IMR-90 (cell line): ENCODE measurements around the gene ZNF670. TPM values are rescaled to one million over a fixed set of nuclear protein-coding genes. Genes with fewer than 3 reads are reported as not detected.

Experiments
- ATAC-seq: fragments of 200-7000 bp; cut with Tn5 transposase; 2 replicates; pipeline ENCODE4 v1.9.1; 2020; ENCODE audit warnings: low read depth, mild to moderate bottlenecking, moderate library complexity
- BruUV-seq: library from RNA; stranded (reverse); fragments of 400-500 nt; replicated peaks from 2 replicates; lab custom pipeline; 2021; lab: Mats Ljungman, UMichigan
- CTCF ChIA-PET: fragments of 300-600 bp; formaldehyde crosslinking; extraction: SDS; loops from one replicate; lab custom pipeline; 2021; ENCODE audit warnings: antibody characterized with exemption; lab: Yijun Ruan, JAX
- POLR2A ChIA-PET: fragments of 300-600 bp; sonication (Branson Sonifier 250); formaldehyde crosslinking; loops from one replicate; lab custom pipeline; 2022; ENCODE audit warnings: antibody characterized with exemption; ENCODE audit not compliant: unreplicated experiment; lab: Charles Lee
- DNase-seq: peaks from one replicate; pipeline ENCODE4 v3.0.0; 2013
- H2AFZ ChIP-seq: replicated peaks from 2 replicates; pipeline ENCODE3; 2013; ENCODE audit warnings: low read length, mild to moderate bottlenecking; ENCODE audit not compliant: poor library complexity
- H2AK5ac ChIP-seq: 2 replicates; pipeline ENCODE4 v1.6.1; 2013; ENCODE audit warnings: low read depth, low read length, inconsistent platforms
- H2AK9ac ChIP-seq: replicated peaks from 2 replicates; pipeline ENCODE3; 2013; ENCODE audit warnings: mild to moderate bottlenecking, low read depth, low read length, moderate library complexity; ENCODE audit not compliant: poor library complexity
- H2BK120ac ChIP-seq: 2 replicates; pipeline ENCODE4 v1.6.1; 2013; ENCODE audit warnings: low read depth, low read length, inconsistent platforms
- H2BK15ac ChIP-seq: 3 replicates; pipeline ENCODE4 v1.6.1; 2013; ENCODE audit warnings: low read depth, low read length, inconsistent platforms
- H2BK20ac ChIP-seq: 2 replicates; pipeline ENCODE4 v1.6.1; 2013; ENCODE audit warnings: low read depth, mild to moderate bottlenecking, inconsistent platforms, low read length, moderate library complexity
- H2BK5ac ChIP-seq: 2 replicates; pipeline ENCODE4 v1.6.1; 2013; ENCODE audit warnings: mild to moderate bottlenecking, low read depth, low read length, inconsistent platforms; ENCODE audit not compliant: poor library complexity, severe bottlenecking
- H3K14ac ChIP-seq: replicated peaks from 2 replicates; pipeline ENCODE4 v1.6.1; 2013; ENCODE audit warnings: low read depth, low read length, inconsistent platforms
- H3K18ac ChIP-seq: 2 replicates; pipeline ENCODE4 v1.6.1; 2013; ENCODE audit warnings: low read depth, low read length, control low read depth
- H3K23ac ChIP-seq: 2 replicates; pipeline ENCODE4 v1.6.1; 2013; ENCODE audit warnings: low read depth, low read length, inconsistent platforms
- H3K27ac ChIP-seq: 2 replicates; pipeline ENCODE4 v1.5.1; 2013; ENCODE audit warnings: mild to moderate bottlenecking, control low read depth, low read length; ENCODE audit not compliant: insufficient read depth
- H3K27me3 ChIP-seq: 2 replicates; pipeline ENCODE4 v1.6.1; 2013; ENCODE audit warnings: low read length; ENCODE audit not compliant: control insufficient read depth, insufficient read depth
- H3K36me3 ChIP-seq: 2 replicates; pipeline ENCODE4 v1.6.1; 2013; ENCODE audit warnings: low read length, mixed read lengths; ENCODE audit not compliant: control insufficient read depth, insufficient read depth
- H3K4ac ChIP-seq: 2 replicates; pipeline ENCODE4 v1.6.1; 2013; ENCODE audit warnings: low read depth, low read length, inconsistent platforms
- H3K4me1 ChIP-seq: 2 replicates; pipeline ENCODE4 v1.6.1; 2013; ENCODE audit warnings: low read length, mixed read lengths; ENCODE audit not compliant: control insufficient read depth, insufficient read depth
- H3K4me2 ChIP-seq: 2 replicates; pipeline ENCODE4 v1.6.1; 2013; ENCODE audit warnings: low read depth, mild to moderate bottlenecking, control low read depth, low read length, moderate library complexity
- H3K4me3 ChIP-seq: 2 replicates; pipeline ENCODE4 v1.5.1; 2013; ENCODE audit warnings: low read depth, mild to moderate bottlenecking, control low read depth, low read length, moderate library complexity; ENCODE audit not compliant: insufficient read depth
- H3K56ac ChIP-seq: 2 replicates; pipeline ENCODE4 v1.6.1; 2013; ENCODE audit warnings: low read length, inconsistent platforms; ENCODE audit not compliant: insufficient read depth; ENCODE audit errors: extremely low read depth
- H3K79me1 ChIP-seq, 2 experiments: 2 replicates each; pipeline ENCODE4 v1.6.1; 2013; ENCODE audit warnings: low read length in 2 of 2, inconsistent platforms in 1 of 2, low read depth in 1 of 2
- H3K9ac ChIP-seq: 2 replicates; pipeline ENCODE4 v1.6.1; 2013; ENCODE audit warnings: low read depth, low read length, control low read depth
- H3K9me1 ChIP-seq: 2 replicates; pipeline ENCODE4 v1.6.1; 2013; ENCODE audit warnings: low read length, inconsistent platforms; ENCODE audit not compliant: insufficient read depth
- H3K9me3 ChIP-seq: 2 replicates; pipeline ENCODE4 v1.6.1; 2013; ENCODE audit warnings: low read length; ENCODE audit not compliant: control insufficient read depth, insufficient read depth
- H4K20me1 ChIP-seq: 2 replicates; pipeline ENCODE4 v1.6.1; 2013; ENCODE audit warnings: low read length, inconsistent platforms; ENCODE audit not compliant: insufficient read depth
- H4K5ac ChIP-seq: 2 replicates; pipeline ENCODE4 v1.6.1; 2013; ENCODE audit warnings: mild to moderate bottlenecking, low read depth, low read length, control low read depth
- H4K8ac ChIP-seq, 2 experiments: 2 replicates each; pipeline ENCODE4 v1.6.1; 2013; ENCODE audit warnings: low read depth in 2 of 2, low read length in 2 of 2, control low read depth in 1 of 2, inconsistent platforms in 1 of 2
- H4K91ac ChIP-seq: 2 replicates; pipeline ENCODE4 v1.6.1; 2013; ENCODE audit warnings: low read depth, low read length, inconsistent platforms; ENCODE audit not compliant: insufficient read depth
- ELK1 ChIP-seq: fragments of 150-350 bp; IDR thresholded peaks from 2 replicates; pipeline ENCODE4 v1.6.1; 2016; ENCODE audit warnings: low read depth, mild to moderate bottlenecking, low read length, moderate library complexity, borderline replicate concordance
- POLR2A ChIP-seq: IDR thresholded peaks from 2 replicates; pipeline ENCODE4 v1.6.1; 2012; ENCODE audit warnings: mild to moderate bottlenecking, low read depth, low read length
- RAD21 ChIP-seq: IDR thresholded peaks from 2 replicates; pipeline ENCODE4 v1.6.1; 2012; ENCODE audit warnings: low read length, improper control_type of control experiment
- RCOR1 ChIP-seq: IDR thresholded peaks from 2 replicates; pipeline ENCODE4 v1.6.1; 2012; ENCODE audit warnings: mild to moderate bottlenecking, low read length, improper control_type of control experiment; ENCODE audit not compliant: insufficient replicate concordance
- WGBS, 2 experiments: methylation state at CpG; one replicate each; pipeline versions ENCODE4 v1.1.5 to v1.1.7; 2013; ENCODE audit warnings: missing lambda C conversion rate in 2 of 2; ENCODE audit not compliant: insufficient read length in 1 of 2; ENCODE audit errors: extremely low coverage in 2 of 2; 5-methylcytosine and 5-hydroxymethylcytosine counted together
- dilution Hi-C: fragments of 300-500 bp; cut with HindIII; formaldehyde crosslinking; loops from one replicate; pipeline ENCODE4 v1.14.3; 2018; ENCODE audit warnings: low sequenced_read_pairs; ENCODE audit not compliant: unreplicated experiment
- in situ Hi-C: fragments of 300-500 bp; cut with MboI; formaldehyde crosslinking; loops from 3 replicates; pipeline ENCODE4 v1.14.3; 2019; ENCODE audit warnings: low sequenced_read_pairs, inconsistent platforms, mixed read lengths
- intact Hi-C: fragments of 100-400 bp; cut with micrococcal nuclease; formaldehyde crosslinking; loops from 2 replicates; pipeline ENCODE4 v1.10.0; 2022
- polyA plus RNA-seq, 3 experiments: library from polyadenylated mRNA; depleted of rRNA; stranded (reverse); fragments of >200 nt; gene quantifications; 2 replicates each; pipeline ENCODE4 v1.2.3, GENCODE V29; 2012; ENCODE audit warnings: low replicate concordance in 1 of 3
- total RNA-seq: library from RNA; depleted of rRNA; stranded (reverse); fragments of >200 nt; gene quantifications from 2 replicates; pipeline ENCODE4 v1.2.3, GENCODE V29; 2012
- TF ChIP-seq, protein P1 (sequence below): fragments of 150-350 bp; IDR thresholded peaks from 2 replicates; pipeline ENCODE4 v1.6.1; 2017; ENCODE audit warnings: mild to moderate bottlenecking, antibody characterized with exemption, low read length, low read depth

The ZNF670 gene
- total and polyA plus RNA-seq, 2 of the 4 experiments (the other 2 are of a cell fraction): 1.8 to 4.5 TPM

- intact Hi-C loops (no loop called here), dilution Hi-C loops (no loop called here), in situ Hi-C loops (no loop called here)
- Histone ChIP-seq H4K5ac (no peak overlapping the region), H3K9me1 (no peaks in the 10 kb centered on the region), H3K9me3 (peaks cover 49% of the 10 kb centered on the region), H2BK20ac (no peak overlapping the region), H3K9ac (no peak overlapping the region), H3K23ac (no peak overlapping the region), H2BK120ac (no peak overlapping the region), H3K14ac (no peak overlapping the region), H3K56ac (no peak overlapping the region), H3K79me1 (peaks cover 0 to 10% of the 10 kb centered on the region in 2 experiments; a peak in 2 of 4 replicates), H4K20me1 (no peaks in the 10 kb centered on the region), H4K91ac (no peak overlapping the region), H3K36me3 (no peaks in the 10 kb centered on the region), H3K4me1 (no peaks in the 10 kb centered on the region), H3K27ac (no peak overlapping the region), H2BK5ac (no peak overlapping the region), H4K8ac (no peak overlapping the region), H3K4ac (no peak overlapping the region), H2BK15ac (no peak overlapping the region), H2AK5ac (no peak overlapping the region), H2AK9ac (no peak overlapping the region), H2AFZ (no peak overlapping the region), H3K4me3 (no peak overlapping the region), H3K27me3 (no peaks in the 10 kb centered on the region), H3K18ac (no peak overlapping the region), H3K4me2 (no peak overlapping the region)
- TF ChIP-seq RCOR1 (no peak), RAD21 (no peak), POLR2A (no peak), ELK1 (no peak)
- TF ChIP-seq, protein P1, sequence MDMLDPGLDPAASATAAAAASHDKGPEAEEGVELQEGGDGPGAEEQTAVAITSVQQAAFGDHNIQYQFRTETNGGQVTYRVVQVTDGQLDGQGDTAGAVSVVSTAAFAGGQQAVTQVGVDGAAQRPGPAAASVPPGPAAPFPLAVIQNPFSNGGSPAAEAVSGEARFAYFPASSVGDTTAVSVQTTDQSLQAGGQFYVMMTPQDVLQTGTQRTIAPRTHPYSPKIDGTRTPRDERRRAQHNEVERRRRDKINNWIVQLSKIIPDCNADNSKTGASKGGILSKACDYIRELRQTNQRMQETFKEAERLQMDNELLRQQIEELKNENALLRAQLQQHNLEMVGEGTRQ: no peak
- ChIA-PET CTCF (no interaction called here), POLR2A (no interaction called here)
- BruUV-seq: no TSS peak
- WGBS, 2 experiments: no CpG with 5 or more reads among the region's 5 CpGs
- ATAC-seq (no peak), DNase-seq (no peak)
Measured at GRCh38 chr1:247043406-247043805, 35.2 kb downstream of the ZNF670 start.
